Naive thymus-derived CD4-positive, alpha-beta T cell (primary cell): ENCODE results near the gene TIPIN. TPM values are rescaled to one million over a fixed set of nuclear protein-coding genes. Genes with fewer than 3 reads are reported as not detected.
"Not testable (repeated sequence)": the region's sequence is repeated elsewhere in the genome, so short reads cannot be mapped to it uniquely, and the experiment has no call there.

Experiments
- ATAC-seq: fragments of 150-1000 bp; cut with Tn5 transposase; 2 replicates; pipeline ENCODE4 v1.10.0; 2021; ENCODE audit warnings: mild to moderate bottlenecking, moderate library complexity
- CTCF ChIA-PET: fragments of 350-600 bp; sonication (Branson Sonifier 250); formaldehyde crosslinking; loops from one replicate; lab custom pipeline; 2021; ENCODE audit warnings: antibody characterized with exemption; lab: Charles Lee
- POLR2A ChIA-PET: fragments of 350-600 bp; sonication (Branson Sonifier 250); formaldehyde crosslinking; loops from one replicate; lab custom pipeline; 2021; ENCODE audit warnings: antibody characterized with exemption, inconsistent platforms; lab: Charles Lee
- DNase-seq, 9 donors: peaks; one replicate each; pipeline versions ENCODE4 v3.0.0 to v3.0.0-alpha.2; 2020 to 2022; ENCODE audit warnings: mixed read lengths in 1 of 9
- H3K27ac ChIP-seq: one replicate; pipeline ENCODE4 v1.7.0; 2013; ENCODE audit warnings: mild to moderate bottlenecking, low read depth, low read length, moderate library complexity
- H3K27me3 ChIP-seq, 2 donors: one replicate each; pipeline ENCODE4 v1.7.0; 2013; ENCODE audit warnings: low read length in 2 of 2, mild to moderate bottlenecking in 2 of 2, moderate library complexity in 2 of 2; ENCODE audit not compliant: control insufficient read depth in 2 of 2, insufficient read depth in 2 of 2
- H3K36me3 ChIP-seq, 3 experiments: 1 replicate in 2 of 3; 2 replicates in 1 of 3; pipeline ENCODE4 v1.7.0; 2013; ENCODE audit warnings: low read length in 3 of 3, mild to moderate bottlenecking in 3 of 3, moderate library complexity in 1 of 3; ENCODE audit not compliant: insufficient read depth in 3 of 3, control insufficient read depth in 2 of 3
- H3K4me1 ChIP-seq, 2 donors: one replicate each; pipeline ENCODE4 v1.7.0; 2013; ENCODE audit warnings: low read length in 2 of 2, mild to moderate bottlenecking in 2 of 2, moderate library complexity in 1 of 2; ENCODE audit not compliant: control insufficient read depth in 2 of 2, insufficient read depth in 2 of 2
- H3K4me3 ChIP-seq: 2 replicates; pipeline ENCODE4 v1.7.0; 2013; ENCODE audit warnings: mild to moderate bottlenecking, low read length
- H3K9me3 ChIP-seq, 3 experiments: 1 replicate in 2 of 3; 2 replicates in 1 of 3; pipeline ENCODE4 v1.7.0; 2013; ENCODE audit warnings: low read length in 3 of 3; ENCODE audit not compliant: control insufficient read depth in 2 of 3
- H3K27ac Mint-ChIP-seq, 9 donors: one replicate each; pipeline ENCODE4 v1.8.0; 2020 to 2022; ENCODE audit warnings: mixed read lengths in 9 of 9, mild to moderate bottlenecking in 8 of 9, moderate library complexity in 5 of 9, inconsistent platforms in 2 of 9
- H3K27me3 Mint-ChIP-seq, 5 donors: one replicate each; pipeline ENCODE4 v1.8.0; 2021 to 2022; ENCODE audit warnings: mixed read lengths in 5 of 5, mild to moderate bottlenecking in 1 of 5
- H3K36me3 Mint-ChIP-seq, 5 donors: one replicate each; pipeline ENCODE4 v1.8.0; 2020 to 2022; ENCODE audit warnings: mixed read lengths in 5 of 5, mild to moderate bottlenecking in 3 of 5, inconsistent platforms in 1 of 5
- H3K4me1 Mint-ChIP-seq, 7 donors: one replicate each; pipeline ENCODE4 v1.8.0; 2020 to 2022; ENCODE audit warnings: mixed read lengths in 7 of 7, mild to moderate bottlenecking in 3 of 7, inconsistent platforms in 1 of 7
- H3K4me3 Mint-ChIP-seq, 10 donors: one replicate each; pipeline ENCODE4 v1.8.0; 2020 to 2022; ENCODE audit warnings: mild to moderate bottlenecking in 10 of 10, mixed read lengths in 10 of 10, moderate library complexity in 6 of 10, inconsistent platforms in 2 of 10
- H3K9me3 Mint-ChIP-seq, 11 donors: one replicate each; pipeline ENCODE4 v1.8.0; 2020 to 2022; ENCODE audit warnings: mixed read lengths in 11 of 11, mild to moderate bottlenecking in 4 of 11, inconsistent platforms in 1 of 11, moderate library complexity in 1 of 11
- intact Hi-C, 2 donors: fragments of 100-400 bp; cut with micrococcal nuclease; formaldehyde crosslinking; loops; one replicate each; pipeline ENCODE4 v1.15.1; 2023
- polyA plus RNA-seq, 2 donors: library from polyadenylated mRNA; unstranded; fragments of 300-500 nt; fragmentation: Illumina TruSeq; gene quantifications; one replicate each; pipeline ENCODE4 v1.2.3, GENCODE V29; 2021
- total RNA-seq, 6 experiments: library from RNA in 5 of 6; stranded (reverse) in 5 of 6; gene quantifications; 1 replicate in 5 of 6; 2 replicates in 1 of 6; pipeline ENCODE4 v1.2.3 and lab custom pipeline; 2021 to 2026

TIPIN gene
- total and polyA plus RNA-seq, 7 experiments from 2014 or later = 3.8 to 28.2 (median 9.9) TPM

- Mint-ChIP-seq H3K4me3 (no peak overlapping the region), H3K27ac (no peak overlapping the region), H3K9me3 (no peaks in the 10 kb centered on the region), H3K36me3 (no peaks in the 10 kb centered on the region), H3K4me1 (peaks cover 11 to 20% (median 17%) of the 10 kb centered on the region in 7 donors), H3K27me3 (no peaks in the 10 kb centered on the region)
- Histone ChIP-seq H3K36me3 (no peaks in the 10 kb centered on the region), H3K9me3 (no peaks in the 10 kb centered on the region), H3K27ac (no peak overlapping the region), H3K4me3 (no peak overlapping the region), H3K27me3 (no peaks in the 10 kb centered on the region), H3K4me1 (peaks cover 4 to 6% of the 10 kb centered on the region in 2 donors)
- ATAC-seq = no peak
- intact Hi-C loops = no loop called here
- CTCF ChIA-PET = no interaction called here
- POLR2A ChIA-PET = no interaction called here
- DNase-seq = no peak
Observed at GRCh38 chr15:66359740-66360139, 3.3 kb upstream of the TIPIN start.

- ChIA-PET POLR2A (interaction anchor here (1.0 to 1.5 kb wide), 4 partner anchors 30 to 149 kb away, joined by 3 to 4 read pairs (median 3); partner anchors contain the start of genes RPL4 and ZWILCH), CTCF (interaction anchor here (4.2 kb wide), 1 partner anchor 142 kb away, joined by 22 read pairs; the partner anchor contains the start of gene SNAPC5)
- peaks cover 0 to 11% (median 7%) of the 10 kb centered on the region in 5 donors for H3K36me3 Mint-ChIP-seq
- no peaks in the 10 kb centered on the region for H3K9me3 ChIP-seq
- no peaks in the 10 kb centered on the region for H3K27me3 Mint-ChIP-seq
- intact Hi-C loops = loop anchor here (1.0 to 2.0 kb wide), 11 partner anchors 12 to 1060 kb away; partner anchors contain the start of genes DIS3L (in 2 of the 2), MAP2K1 (in 2 of the 2), SNAPC5 (in 2 of the 2) and DPP8 (in 1 of the 2)
- H3K27me3 ChIP-seq = no peaks in the 10 kb centered on the region
- peaks cover 0 to 3% (median 0%) of the 10 kb centered on the region in 3 experiments for H3K36me3 ChIP-seq
- H3K27ac Mint-ChIP-seq = peak overlapping the region; percentile 90 to 98 (median 97)
- ATAC-seq = no peak
- peak overlapping the region; percentile 82 for H3K27ac ChIP-seq
- no peaks in the 10 kb centered on the region for H3K9me3 Mint-ChIP-seq
- H3K4me3 ChIP-seq = peak overlapping the region; percentile 92
- DNase-seq = no peak
- peak overlapping the region; percentile 92 to 100 (median 96) for H3K4me3 Mint-ChIP-seq
- H3K4me1 ChIP-seq = peaks cover 4 to 6% of the 10 kb centered on the region in 2 donors
- H3K4me1 Mint-ChIP-seq = peaks cover 18 to 35% (median 26%) of the 10 kb centered on the region in 7 donors
Observed at GRCh38 chr15:66356077-66356358, 467 bp downstream of the TIPIN start.

DNA sequence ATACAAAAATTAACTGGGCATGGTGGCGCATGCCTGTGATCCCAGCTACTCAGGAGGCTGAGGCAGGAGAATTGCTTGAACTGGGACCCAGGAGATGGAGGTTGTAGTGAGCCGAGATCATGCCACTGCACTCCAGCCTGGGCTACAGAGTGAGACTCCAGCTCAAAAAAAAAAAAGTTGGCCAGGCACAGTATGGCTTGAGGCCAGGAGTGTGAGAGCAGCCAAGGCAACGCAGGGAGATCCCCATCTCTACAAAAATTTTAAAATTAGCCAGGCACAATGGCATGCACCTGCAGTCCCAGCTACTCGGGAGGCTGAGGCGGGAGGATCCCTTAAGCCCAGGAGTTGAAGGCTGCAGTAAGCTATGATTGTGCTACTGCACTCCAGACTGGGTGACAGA is 8.0 kb downstream of the TIPIN start:
- H3K27ac Mint-ChIP-seq, DNase-seq, CTCF ChIA-PET, H3K4me3 Mint-ChIP-seq, H3K9me3 Mint-ChIP-seq, H3K27me3 ChIP-seq, H3K4me1 Mint-ChIP-seq, H3K9me3 ChIP-seq, H3K27ac ChIP-seq, H3K4me1 ChIP-seq, H3K4me3 ChIP-seq, intact Hi-C loops, ATAC-seq, H3K27me3 Mint-ChIP-seq: not testable (repeated sequence)
- H3K36me3 Mint-ChIP-seq = peaks cover 0 to 32% (median 19%) of the 10 kb centered on the region in 5 donors
- POLR2A ChIA-PET = interaction anchor here (0.7 kb wide), 1 partner anchor 150 kb away, joined by 4 read pairs; no protein-coding TSS in a partner anchor
- peaks cover 0 to 25% (median 4%) of the 10 kb centered on the region in 3 experiments for H3K36me3 ChIP-seq

DNA sequence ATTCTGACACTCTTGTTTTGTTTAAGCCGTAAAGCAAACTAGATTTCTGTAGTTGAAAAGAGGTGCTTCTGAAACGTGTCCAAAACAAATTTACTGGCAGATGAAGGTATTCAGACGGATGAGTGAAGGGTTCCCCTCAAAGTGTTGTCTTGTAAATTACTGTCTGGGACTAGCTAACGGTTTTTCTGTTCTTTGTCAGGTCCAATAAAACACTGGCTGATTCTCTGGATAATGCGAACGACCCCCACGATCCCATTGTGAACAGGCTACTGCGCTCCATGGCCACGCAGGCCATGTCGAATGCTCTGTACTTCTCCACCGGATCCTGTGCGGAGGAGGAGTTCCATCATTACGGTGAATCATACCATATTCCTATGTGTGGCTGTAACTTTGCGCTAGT is 27.7 kb downstream of the TIPIN start:
- DNase-seq (no peak), ATAC-seq (no peak)
- Histone ChIP-seq H3K9me3 (no peaks in the 10 kb centered on the region), H3K4me1 (no peaks in the 10 kb centered on the region), H3K36me3 (peaks cover 0 to 74% (median 6%) of the 10 kb centered on the region in 3 experiments), H3K27me3 (no peaks in the 10 kb centered on the region), H3K4me3 (no peak overlapping the region), H3K27ac (no peak overlapping the region)
- intact Hi-C loops = no loop called here
- Mint-ChIP-seq H3K27ac (no peak overlapping the region), H3K9me3 (no peaks in the 10 kb centered on the region), H3K36me3 (peaks cover 5 to 43% (median 26%) of the 10 kb centered on the region in 5 donors), H3K27me3 (no peaks in the 10 kb centered on the region), H3K4me1 (no peaks in the 10 kb centered on the region), H3K4me3 (no peak overlapping the region)
- POLR2A ChIA-PET = no interaction called here
- CTCF ChIA-PET = no interaction called here

GRCh38 chr15:66327736-66328135 is 28.7 kb downstream of the TIPIN start:
- H3K9me3 Mint-ChIP-seq = no peaks in the 10 kb centered on the region

GRCh38 chr15:66326051-66326450 is 30.4 kb downstream of the TIPIN start:
- CTCF ChIA-PET = interaction anchor here (1.0 kb wide), 1 partner anchor 173 kb away, joined by 5 read pairs; no protein-coding TSS in a partner anchor
- H3K27ac Mint-ChIP-seq = peak overlapping the region in 1 of 9 donors; percentile 33
- H3K9me3 Mint-ChIP-seq = no peaks in the 10 kb centered on the region
- H3K27me3 Mint-ChIP-seq = no peaks in the 10 kb centered on the region
- no peak overlapping the region for H3K4me3 Mint-ChIP-seq
- POLR2A ChIA-PET = no interaction called here
- H3K36me3 Mint-ChIP-seq = peaks cover 5 to 41% (median 23%) of the 10 kb centered on the region in 5 donors
- H3K4me1 ChIP-seq = no peaks in the 10 kb centered on the region
- H3K27ac ChIP-seq = no peak overlapping the region
- H3K36me3 ChIP-seq = peaks cover 6 to 76% (median 10%) of the 10 kb centered on the region in 3 experiments
- no peaks in the 10 kb centered on the region for H3K9me3 ChIP-seq
- intact Hi-C loops = no loop called here
- H3K4me3 ChIP-seq = no peak overlapping the region
- no peak for DNase-seq
- ATAC-seq = no peak
- no peaks in the 10 kb centered on the region for H3K27me3 ChIP-seq
- H3K4me1 Mint-ChIP-seq = no peaks in the 10 kb centered on the region

More at GRCh38 chr15:66327736-66328135, 28.7 kb downstream of the TIPIN start:
- no peak for DNase-seq
- Mint-ChIP-seq H3K4me1 (no peaks in the 10 kb centered on the region), H3K27me3 (no peaks in the 10 kb centered on the region), H3K4me3 (no peak overlapping the region), H3K36me3 (peaks cover 5 to 45% (median 27%) of the 10 kb centered on the region in 5 donors), H3K27ac (peak overlapping the region in 1 of 9 donors; percentile 33)
- intact Hi-C loops = no loop called here
- POLR2A ChIA-PET = interaction anchor here (1.0 kb wide), 1 partner anchor 29 kb away, joined by 3 read pairs; no protein-coding TSS in a partner anchor
- Histone ChIP-seq H3K27me3 (no peaks in the 10 kb centered on the region), H3K36me3 (peaks cover 2 to 75% (median 6%) of the 10 kb centered on the region in 3 experiments), H3K4me3 (no peak overlapping the region), H3K9me3 (no peaks in the 10 kb centered on the region), H3K4me1 (no peaks in the 10 kb centered on the region), H3K27ac (no peak overlapping the region)
- CTCF ChIA-PET = no interaction called here
- ATAC-seq = no peak
